Esophagus muscularis mucosa (tissue), 4 donors: Measurements from ENCODE around the gene RCOR1. TPM values are rescaled to one million over a fixed set of nuclear protein-coding genes. Genes with fewer than 3 reads are reported as not detected.

Experiments used
- small RNA-seq, 3 donors: library from RNA; depleted of rRNA; stranded (forward); fragments of <200 nt; gene quantifications; one replicate each; pipeline ENCODE3, GENCODE V24; 2016
- total RNA-seq, 4 donors: library from RNA; depleted of rRNA; stranded (reverse); fragments of >200 nt; gene quantifications; one replicate each; pipeline versions ENCODE4 v1.1.0 to v1.2.1, GENCODE V29; 2016

The RCOR1 gene
- total RNA-seq, 4 donors from 2014 or later: 12.9 to 14.8 (median 13.8) TPM

Small RNA genes lying within 50 kb of the gene (small RNA-seq; reads per million reads assigned to genes)
- 0 reads per million in 3 donors for gene RF00019
- 0 reads per million in 3 donors for gene RN7SL546P

Other genes starting within 250 kb of the RCOR1 start
- gene CINP, start 229.8 kb upstream of the RCOR1 start, total RNA-seq: 10 to 100 TPM; 21.6 to 27.7 (median 25.4) TPM
- gene TECPR2, start 229.7 kb upstream of the RCOR1 start, total RNA-seq: 10 to 100 TPM; 28.7 to 54.8 (median 36.6) TPM
- gene ANKRD9, start 82.9 kb upstream of the RCOR1 start, total RNA-seq: 10 to 100 TPM; 33.2 to 74.0 (median 54.2) TPM
- gene TRAF3, start 184.8 kb downstream of the RCOR1 start, total RNA-seq: 10 to 100 TPM in 3 of 4 donors, 1 to 10 TPM in 1; 9.6 to 19.1 (median 17.5) TPM